BE2C (cell line): ENCODE measurements around the gene UBE3C.
A peak's percentile ranks its signal among the peaks of the same experiment; 100 is the strongest.

Experiments
- DNase-seq: peaks from one replicate; pipeline ENCODE4 v3.0.0-alpha.2; 2020
- H3K27me3 ChIP-seq: fragments of 250-450 bp; sonication (Bioruptor Pico); 2 replicates; pipeline ENCODE4 v1.5.1; 2020; ENCODE audit warnings: mild to moderate bottlenecking
- H3K36me3 ChIP-seq: fragments of 250-450 bp; sonication (Bioruptor Pico); 2 replicates; pipeline ENCODE4 v1.5.1; 2020; ENCODE audit warnings: mild to moderate bottlenecking
- H3K4me1 ChIP-seq: fragments of 250-450 bp; sonication (Bioruptor Pico); 2 replicates; pipeline ENCODE4 v1.5.1; 2020
- H3K4me3 ChIP-seq: 2 replicates; pipeline ENCODE4 v1.5.1; 2011; ENCODE audit warnings: low read depth, low read length
- H3K9me3 ChIP-seq: fragments of 250-450 bp; sonication (Bioruptor Pico); 2 replicates; pipeline ENCODE4 v1.5.1; 2020
- CTCF ChIP-seq: IDR thresholded peaks from 2 replicates; pipeline ENCODE4 v1.5.1; 2012; ENCODE audit warnings: mild to moderate bottlenecking, low read depth, low read length

Gene UBE3C

GRCh38 chr7:157234271-157234670 is 95.5 kb downstream of the UBE3C start:
- no peak overlapping the region for H3K4me3 ChIP-seq
- DNase-seq = no peak
- peaks cover 52% of the 10 kb centered on the region for H3K36me3 ChIP-seq
- H3K27me3 ChIP-seq = no peaks in the 10 kb centered on the region
- H3K9me3 ChIP-seq = no peaks in the 10 kb centered on the region
- H3K4me1 ChIP-seq = no peaks in the 10 kb centered on the region
- no peak for TF ChIP-seq CTCF

DNA sequence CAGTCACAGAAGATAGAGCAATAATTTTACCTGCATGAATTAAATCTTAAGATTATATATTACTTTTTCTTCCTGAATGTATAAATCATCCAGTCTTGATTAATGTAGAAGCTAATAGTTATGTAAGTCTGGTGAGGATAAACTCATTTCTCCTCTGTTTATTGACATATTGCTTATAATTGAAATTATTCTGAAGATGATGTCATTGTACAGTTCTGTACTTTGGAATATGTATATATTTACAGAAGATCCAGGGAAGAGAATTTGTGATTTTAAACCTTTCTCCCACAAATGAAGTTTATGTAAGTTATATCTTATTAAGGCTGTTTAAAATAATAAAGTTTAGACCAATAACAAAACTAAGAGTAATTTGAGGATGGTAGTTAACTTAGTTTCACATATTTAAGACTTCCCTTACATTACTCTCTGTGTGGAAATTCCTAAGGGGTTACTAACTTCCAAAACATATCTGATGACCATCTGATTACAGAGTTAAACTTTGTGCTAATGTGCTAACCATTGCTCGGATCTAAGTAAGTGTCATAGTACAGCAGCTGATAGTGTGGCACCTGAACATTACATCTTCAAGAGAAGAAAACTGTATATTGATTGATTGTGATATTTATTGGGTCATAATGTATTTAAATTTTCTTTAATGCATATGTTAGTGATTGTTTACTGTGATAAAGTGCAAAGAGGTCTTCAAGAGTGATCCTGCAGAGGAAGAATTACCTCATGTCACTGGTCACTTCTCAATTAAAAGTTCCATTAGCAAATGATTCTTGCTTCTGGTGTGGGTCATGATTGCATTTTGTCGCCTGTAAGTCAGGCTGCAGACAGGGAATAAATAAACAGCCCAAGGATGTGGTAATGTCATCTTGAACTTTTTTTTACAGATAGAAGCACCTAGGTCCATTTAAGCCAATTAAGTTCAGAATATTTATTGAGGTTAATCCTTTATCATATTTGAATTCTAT is 96.9 kb downstream of the UBE3C start:
- H3K27me3 ChIP-seq = no peaks in the 10 kb centered on the region
- peaks cover 63% of the 10 kb centered on the region for H3K36me3 ChIP-seq
- no peak for TF ChIP-seq CTCF
- H3K4me3 ChIP-seq = no peak overlapping the region
- no peaks in the 10 kb centered on the region for H3K9me3 ChIP-seq
- DNase-seq = no peak
- no peaks in the 10 kb centered on the region for H3K4me1 ChIP-seq

- DNase-seq = no peak
- TF ChIP-seq CTCF = peak; percentile 24; the same call in 1 of the 2 replicates
Measured at GRCh38 chr7:157238087-157238486, 99.4 kb downstream of the UBE3C start.

DNA sequence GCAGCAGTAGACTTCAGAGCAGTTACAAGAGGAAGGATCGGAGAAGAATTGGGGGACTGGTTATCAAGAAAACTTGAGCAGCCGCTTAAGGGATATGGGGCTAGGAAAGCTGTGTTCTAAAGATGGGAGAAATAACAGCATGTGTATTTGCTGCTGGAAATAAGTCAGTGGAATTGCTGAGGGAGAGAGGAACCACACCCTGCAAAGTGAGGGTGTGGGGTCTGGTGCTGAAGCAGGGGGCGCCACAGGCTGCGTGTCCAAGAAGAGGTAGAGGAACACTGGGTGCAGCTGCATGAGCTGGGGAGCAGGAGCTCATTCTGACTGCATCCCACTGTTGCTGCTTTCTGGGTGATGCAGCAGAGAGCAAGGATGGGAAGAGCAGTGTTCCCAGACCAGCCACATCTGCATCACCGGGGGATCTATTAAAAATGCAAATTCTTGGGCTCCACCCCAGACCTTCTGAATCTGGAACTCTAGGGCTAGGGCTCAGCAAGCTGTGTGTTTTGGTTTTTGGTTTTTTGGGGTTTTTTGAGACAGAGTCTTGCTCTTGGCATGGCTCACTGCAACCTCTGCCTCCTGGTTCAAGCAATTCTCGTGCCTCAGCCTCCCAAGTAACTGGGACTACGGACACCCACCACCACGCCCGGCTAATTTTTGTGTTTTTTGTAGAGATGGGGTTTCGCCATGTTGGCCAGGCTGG is 101.0 kb downstream of the UBE3C start:
- peaks cover 48% of the 10 kb centered on the region for H3K36me3 ChIP-seq
- no peak overlapping the region for H3K4me3 ChIP-seq
- no peaks in the 10 kb centered on the region for H3K4me1 ChIP-seq
- DNase-seq = no peak
- no peaks in the 10 kb centered on the region for H3K27me3 ChIP-seq
- no peaks in the 10 kb centered on the region for H3K9me3 ChIP-seq
- TF ChIP-seq CTCF = 0 out of 2 replicates have a peak, but pooled peaks have one; percentile 2

More at GRCh38 chr7:157238087-157238486, 99.4 kb downstream of the UBE3C start:
- H3K9me3 ChIP-seq = no peaks in the 10 kb centered on the region
- no peaks in the 10 kb centered on the region for H3K4me1 ChIP-seq
- H3K27me3 ChIP-seq = no peaks in the 10 kb centered on the region
- H3K4me3 ChIP-seq = no peak overlapping the region
- peaks cover 60% of the 10 kb centered on the region for H3K36me3 ChIP-seq

GRCh38 chr7:157241631-157242030 is 102.9 kb downstream of the UBE3C start:
- no peaks in the 10 kb centered on the region for H3K4me1 ChIP-seq
- no peak for TF ChIP-seq CTCF
- no peaks in the 10 kb centered on the region for H3K27me3 ChIP-seq
- H3K4me3 ChIP-seq = no peak overlapping the region
- no peaks in the 10 kb centered on the region for H3K9me3 ChIP-seq
- no peak for DNase-seq
- peaks cover 49% of the 10 kb centered on the region for H3K36me3 ChIP-seq
